Calu3 (cell line): Measurements from ENCODE around the gene P3H3. TPM values are rescaled to one million over a fixed set of nuclear protein-coding genes. Genes with fewer than 3 reads are reported as not detected.
A peak's percentile ranks its signal among the peaks of the same experiment; 100 is the strongest.

Source experiments
- BruUV-seq: library from RNA; stranded (reverse); fragments of 400-500 nt; replicated peaks from 2 replicates; lab custom pipeline; 2021; lab: Mats Ljungman, UMichigan
- CTCF ChIA-PET: fragments of 300-600 bp; sonication (Branson Sonifier 250); formaldehyde crosslinking; loops from one replicate; lab custom pipeline; 2022; ENCODE audit warnings: antibody characterized with exemption; lab: Charles Lee
- DNase-seq: peaks from one replicate; pipeline ENCODE4 v3.0.0; 2022
- H3K27ac Mint-ChIP-seq: one replicate; pipeline ENCODE4 v1.8.0; 2022; ENCODE audit warnings: mixed read lengths; ENCODE audit not compliant: unreplicated experiment
- H3K27me3 Mint-ChIP-seq: one replicate; pipeline ENCODE4 v1.8.0; 2022; ENCODE audit warnings: mixed read lengths; ENCODE audit not compliant: unreplicated experiment
- H3K36me3 Mint-ChIP-seq: one replicate; pipeline ENCODE4 v1.8.0; 2022; ENCODE audit warnings: mild to moderate bottlenecking, moderate library complexity, mixed read lengths; ENCODE audit not compliant: insufficient read depth, unreplicated experiment
- H3K4me1 Mint-ChIP-seq: one replicate; pipeline ENCODE4 v1.8.0; 2022; ENCODE audit warnings: mild to moderate bottlenecking, low read depth, mixed read lengths; ENCODE audit not compliant: unreplicated experiment
- H3K4me3 Mint-ChIP-seq: one replicate; pipeline ENCODE4 v1.8.0; 2022; ENCODE audit warnings: mild to moderate bottlenecking, low read depth, moderate library complexity, mixed read lengths; ENCODE audit not compliant: unreplicated experiment
- H3K9me3 Mint-ChIP-seq: one replicate; pipeline ENCODE4 v1.8.0; 2022; ENCODE audit warnings: low read depth, mixed read lengths; ENCODE audit not compliant: unreplicated experiment
- CTCF ChIP-seq: fragments of 200-600 bp; IDR thresholded peaks from one replicate; pipeline ENCODE4 v1.8.0; 2022; ENCODE audit warnings: antibody characterized with exemption; ENCODE audit not compliant: unreplicated experiment
- intact Hi-C: fragments of 100-400 bp; cut with micrococcal nuclease; formaldehyde crosslinking; loops from one replicate; pipeline ENCODE4 v1.10.0; 2022; ENCODE audit not compliant: unreplicated experiment
- total RNA-seq: library from RNA; stranded (reverse); gene quantifications from 2 replicates; pipeline ENCODE4 v1.2.3, GENCODE V29; 2022

Gene P3H3
- total RNA-seq, 1 experiment from 2014 or later: 0.45 TPM

GRCh38 chr12:6828781-6829535, 751 bp downstream of the P3H3 start:
- CTCF ChIA-PET: interaction anchor here (0.9 to 1.8 kb wide), 2 partner anchors 23 to 62 kb away, joined by 4 read pairs; partner anchors contain the start of genes CDCA3 and USP5
- no TSS peak for BruUV-seq
- Mint-ChIP-seq H3K27me3 (peaks cover 96% of the 10 kb centered on the region), H3K9me3 (no peaks in the 10 kb centered on the region), H3K27ac (no peak overlapping the region), H3K4me1 (peaks cover 16% of the 10 kb centered on the region), H3K36me3 (peaks cover 16% of the 10 kb centered on the region), H3K4me3 (peak overlapping the region; percentile 75)
- intact Hi-C loops: loop anchor here (5.0 to 10.0 kb wide), 2 partner anchors 214 to 277 kb away; no protein-coding TSS in a partner anchor
- peak; percentile 19 for DNase-seq
- TF ChIP-seq CTCF: no peak

GRCh38 chr12:6829536-6830220, 1.5 kb downstream of the P3H3 start:
- H3K27ac Mint-ChIP-seq: no peak overlapping the region
- H3K36me3 Mint-ChIP-seq: peaks cover 16% of the 10 kb centered on the region
- no peaks in the 10 kb centered on the region for H3K9me3 Mint-ChIP-seq
- H3K27me3 Mint-ChIP-seq: peaks cover 96% of the 10 kb centered on the region
- no peak for TF ChIP-seq CTCF
- CTCF ChIA-PET: interaction anchor here (0.9 to 1.8 kb wide), 2 partner anchors 22 to 63 kb away, joined by 4 read pairs; partner anchors contain the start of genes CDCA3 and USP5
- no peak for DNase-seq
- peak overlapping the region; percentile 75 for H3K4me3 Mint-ChIP-seq
- intact Hi-C loops: loop anchor here (5.0 to 10.0 kb wide), 2 partner anchors 215 to 277 kb away; no protein-coding TSS in a partner anchor
- peaks cover 23% of the 10 kb centered on the region for H3K4me1 Mint-ChIP-seq
- no TSS peak for BruUV-seq

DNA sequence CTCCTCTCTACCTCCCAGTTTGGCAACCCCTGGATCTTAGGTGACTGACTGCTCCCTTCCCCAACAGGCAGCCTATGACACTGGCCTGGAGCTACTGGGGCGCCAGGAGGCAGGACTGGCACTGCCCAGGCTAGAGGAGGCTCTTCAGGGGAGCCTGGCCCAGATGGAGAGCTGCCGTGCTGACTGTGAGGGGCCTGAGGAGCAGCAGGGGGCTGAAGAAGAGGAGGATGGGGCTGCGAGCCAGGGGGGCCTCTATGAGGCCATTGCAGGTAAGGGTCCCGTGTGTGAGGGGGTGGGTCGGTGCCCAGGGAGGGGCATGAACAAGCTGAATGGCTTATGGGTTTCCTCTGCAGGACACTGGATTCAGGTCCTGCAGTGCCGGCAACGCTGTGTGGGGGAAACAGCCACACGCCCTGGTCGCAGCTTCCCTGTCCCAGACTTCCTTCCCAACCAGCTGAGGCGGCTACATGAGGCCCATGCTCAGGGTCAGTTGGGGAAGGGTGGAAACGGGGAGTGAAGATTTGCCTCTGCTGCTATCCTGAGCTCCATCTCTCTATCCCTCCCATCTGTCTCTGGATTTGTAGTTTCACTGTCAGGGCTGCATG, 2.2 kb downstream of the P3H3 start:
- Mint-ChIP-seq H3K36me3 (peaks cover 16% of the 10 kb centered on the region), H3K9me3 (no peaks in the 10 kb centered on the region), H3K4me1 (peaks cover 26% of the 10 kb centered on the region), H3K27me3 (peaks cover 93% of the 10 kb centered on the region), H3K27ac (no peak overlapping the region), H3K4me3 (no peak overlapping the region)
- intact Hi-C loops: no loop called here
- CTCF ChIA-PET: interaction anchor here (0.6 to 1.6 kb wide), 6 partner anchors 9 to 106 kb away, joined by 3 to 6 read pairs (median 4); partner anchors contain the start of genes CDCA3, GPR162 and USP5
- no peak for DNase-seq
- no peak for TF ChIP-seq CTCF
- no TSS peak for BruUV-seq

GRCh38 chr12:6830999-6831398, 2.8 kb downstream of the P3H3 start:
- Mint-ChIP-seq H3K9me3 (no peaks in the 10 kb centered on the region), H3K27ac (no peak overlapping the region), H3K36me3 (peaks cover 16% of the 10 kb centered on the region), H3K4me3 (no peak overlapping the region), H3K27me3 (peaks cover 88% of the 10 kb centered on the region), H3K4me1 (peaks cover 29% of the 10 kb centered on the region)
- intact Hi-C loops: no loop called here
- CTCF ChIA-PET: interaction anchor here (0.6 to 1.6 kb wide), 4 partner anchors 10 to 61 kb away, joined by 3 to 6 read pairs (median 4); partner anchors contain the start of genes CDCA3, GPR162 and USP5
- DNase-seq: no peak
- no TSS peak for BruUV-seq
- TF ChIP-seq CTCF: no peak
